Limb (tissue), 2 donors: Measurements from ENCODE around the gene RAP1A.
"Not testable (repeated sequence)": the region's sequence is repeated elsewhere in the genome, so short reads cannot be mapped to it uniquely, and the experiment has no call there.

Experiments
- DNase-seq, 2 donors: peaks; one replicate each; pipeline ENCODE4 v3.0.0-alpha.2; 2016; ENCODE audit errors: extremely low spot score in 2 of 2

RAP1A gene

GRCh38 chr1:111629190-111629954 is 9.8 kb downstream of the RAP1A start:
- no peak for DNase-seq

DNA sequence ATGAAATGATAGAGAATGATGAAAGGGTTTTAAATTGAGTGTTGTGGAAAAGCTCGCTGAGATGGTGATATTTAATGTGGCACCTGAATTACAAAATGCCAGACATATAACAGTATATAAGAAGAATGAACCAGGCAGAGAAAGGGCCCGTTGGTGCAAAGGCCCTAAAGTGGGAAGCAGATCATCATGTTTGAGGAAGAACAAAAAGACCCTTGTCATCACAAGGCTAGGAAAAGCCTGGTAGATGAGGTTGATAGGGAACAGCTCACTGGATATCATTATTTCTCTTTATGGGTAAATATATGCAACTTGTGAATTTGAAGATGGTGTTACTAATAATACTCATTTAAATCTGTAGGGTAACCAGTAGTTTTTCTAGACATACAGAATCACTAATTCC is 11.0 kb downstream of the RAP1A start:
- DNase-seq: no peak

GRCh38 chr1:111631502-111631901 is 11.9 kb downstream of the RAP1A start:
- DNase-seq: no peak

DNA sequence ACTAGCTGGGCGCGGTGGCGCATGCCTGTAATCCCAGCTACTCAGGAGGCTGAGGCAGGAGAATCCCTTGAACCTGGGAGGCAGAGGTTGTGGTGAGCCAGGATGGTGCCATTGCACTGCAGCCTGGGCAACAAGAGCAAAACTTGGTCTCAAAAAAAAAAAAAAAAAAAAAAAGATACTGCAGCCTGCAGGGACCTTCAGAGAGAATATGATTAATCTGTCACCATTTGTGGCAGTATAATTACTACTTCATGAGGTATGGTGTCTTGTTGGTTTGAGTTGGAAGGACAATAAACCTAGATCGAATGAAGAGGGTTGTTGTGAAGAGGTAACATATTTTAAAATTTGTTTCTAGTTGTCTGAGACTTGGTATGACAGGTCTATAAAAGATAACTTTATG is 13.2 kb downstream of the RAP1A start:
- DNase-seq: not testable (repeated sequence)

DNA sequence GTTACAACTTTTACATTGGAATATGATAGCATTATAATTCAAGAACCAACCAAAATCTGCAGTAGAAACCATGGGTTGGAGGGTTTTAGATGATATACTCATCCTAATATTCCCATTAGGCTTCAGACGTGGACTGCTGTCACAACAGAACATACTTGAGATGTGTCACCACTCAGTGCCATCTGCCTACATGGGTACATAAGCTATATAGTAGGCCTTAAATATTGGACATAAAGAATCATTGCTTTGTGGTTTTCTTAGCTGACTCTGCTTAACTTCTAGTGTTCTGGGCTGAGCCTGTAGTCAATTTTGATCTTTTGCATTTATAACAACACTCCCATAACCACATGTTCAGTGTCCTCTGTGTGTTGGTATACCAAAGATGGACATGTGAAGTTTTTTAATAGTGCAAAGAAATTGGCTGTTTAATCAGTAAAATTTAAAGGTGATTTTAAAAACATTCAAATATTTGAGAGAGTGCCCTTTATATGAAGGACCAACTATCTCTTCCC is 14.2 kb downstream of the RAP1A start:
- DNase-seq: no peak

DNA sequence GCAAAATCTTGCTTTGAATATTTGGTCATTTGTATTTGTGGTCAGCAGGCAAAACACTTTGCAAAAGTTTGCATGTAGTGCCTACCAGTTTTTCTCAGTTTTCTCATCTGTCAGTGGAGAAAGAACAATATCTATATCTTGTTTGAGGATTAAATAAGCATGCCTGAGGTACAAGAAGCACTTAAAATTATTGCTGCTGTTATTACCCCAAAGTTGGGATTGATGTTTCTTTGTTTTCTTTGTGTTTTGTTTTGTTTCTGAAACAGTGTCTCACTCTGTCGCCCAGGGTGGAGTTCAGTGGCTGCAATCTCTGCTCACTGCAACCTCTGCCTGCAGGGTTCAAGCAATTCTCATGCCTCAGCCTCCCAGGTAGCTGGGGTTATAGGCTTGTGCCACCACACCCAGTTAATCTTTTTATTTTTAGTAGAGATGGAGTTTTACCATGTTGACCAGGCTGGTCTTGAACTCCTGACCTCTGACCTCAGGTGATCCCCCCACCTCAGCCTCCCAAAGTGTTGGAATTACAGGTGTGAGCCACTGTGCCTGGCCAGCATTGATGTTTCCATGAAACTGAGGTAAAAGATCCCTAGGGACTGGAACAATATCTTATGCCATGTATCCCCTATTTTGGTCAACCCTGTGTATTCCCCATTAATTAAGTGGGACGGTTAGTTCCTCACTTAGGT is 15.9 kb downstream of the RAP1A start:
- no peak for DNase-seq

- DNase-seq: no peak
Measured at GRCh38 chr1:111638320-111638719, 18.7 kb downstream of the RAP1A start.

DNA sequence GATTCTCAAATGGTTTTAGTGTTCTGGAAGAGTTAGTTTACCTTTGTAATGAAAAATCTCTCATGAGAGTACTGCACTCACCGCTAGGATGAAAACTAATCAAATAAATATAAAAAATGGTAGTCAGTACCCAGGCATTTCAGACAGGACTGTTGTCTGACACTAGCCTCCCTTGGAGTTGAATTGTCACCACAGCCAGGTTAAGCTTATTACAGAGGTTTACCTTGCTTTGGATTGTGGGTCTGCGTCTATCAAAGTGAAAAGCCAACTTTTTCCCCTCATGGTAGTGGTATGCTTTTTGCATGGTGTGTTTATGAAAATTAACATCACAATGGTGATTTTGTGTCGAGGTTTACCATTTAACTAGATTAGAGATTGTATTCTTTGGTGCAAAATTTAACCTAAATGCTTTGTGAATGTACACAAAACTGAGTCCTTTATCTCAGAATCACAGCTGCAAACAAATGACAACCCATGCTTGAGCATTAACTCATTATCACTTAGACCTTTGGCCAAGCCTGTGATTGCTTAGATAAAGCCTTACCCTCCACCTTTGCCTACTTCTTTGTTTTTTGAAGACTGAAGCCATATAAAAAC is 20.1 kb downstream of the RAP1A start:
- DNase-seq: no peak

- DNase-seq: no peak
Measured at GRCh38 chr1:111643097-111643496, 23.5 kb downstream of the RAP1A start.

GRCh38 chr1:111643696-111644095 is 24.1 kb downstream of the RAP1A start:
- DNase-seq: no peak

DNA sequence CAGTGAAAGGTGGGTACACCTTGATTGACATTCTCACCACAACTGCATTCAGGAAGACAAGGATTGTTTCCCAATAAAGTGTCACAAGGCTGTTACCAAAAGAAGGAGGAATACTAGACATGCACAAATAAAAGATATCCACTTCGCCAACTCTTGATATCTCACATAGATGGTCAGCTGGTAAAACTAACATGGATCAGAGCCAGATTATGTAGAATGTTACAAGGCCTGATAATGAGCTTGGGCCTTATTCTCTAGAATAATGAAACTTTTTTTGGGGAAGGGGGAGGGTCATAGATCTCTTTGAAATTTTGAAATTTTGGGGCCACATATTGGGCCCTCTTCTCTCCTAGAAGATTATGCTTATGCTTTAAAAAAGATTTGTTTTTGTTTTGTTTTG is 24.9 kb downstream of the RAP1A start:
- no peak for DNase-seq

DNA sequence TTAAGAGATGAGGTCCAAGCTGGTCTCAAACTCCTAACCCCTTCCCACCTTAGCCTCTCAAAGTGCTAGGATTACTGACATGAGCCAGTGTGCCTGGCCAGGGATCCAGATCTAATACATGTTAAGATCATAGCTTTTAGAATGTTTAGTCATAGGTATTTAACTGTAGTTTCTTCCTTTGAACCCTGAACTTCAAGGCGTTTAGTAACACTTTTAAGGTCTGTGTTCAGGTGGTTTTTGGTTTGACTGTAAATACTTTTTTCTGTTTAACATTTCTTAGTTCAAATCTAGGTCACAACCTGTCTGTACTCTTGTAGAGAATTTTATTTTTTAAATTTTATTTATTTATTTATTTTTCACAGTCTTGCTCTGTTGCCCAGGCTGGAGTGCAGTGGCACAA is 28.1 kb downstream of the RAP1A start:
- DNase-seq: no peak

GRCh38 chr1:111648806-111649205 is 29.2 kb downstream of the RAP1A start:
- no peak for DNase-seq

- no peak for DNase-seq
Measured at GRCh38 chr1:111649227-111649626, 29.6 kb downstream of the RAP1A start.

DNA sequence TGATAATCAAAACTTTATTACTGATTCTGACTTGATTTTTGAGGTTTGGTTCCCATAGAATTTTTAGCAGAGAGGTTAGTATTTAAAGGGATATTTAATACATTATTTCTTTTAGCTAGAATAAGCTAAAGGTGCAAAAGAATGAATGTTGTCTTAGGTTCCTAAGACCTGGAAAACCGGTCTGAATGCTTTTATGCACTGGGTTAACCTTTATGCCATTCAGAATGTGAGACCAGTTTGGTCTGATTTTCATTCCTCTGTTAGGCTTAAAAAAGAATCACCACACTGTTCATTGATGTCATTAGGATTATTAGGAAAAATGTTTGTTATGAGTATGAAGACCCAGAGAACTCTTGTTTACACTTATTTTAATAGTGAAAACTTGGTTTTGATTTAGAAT is 30.1 kb downstream of the RAP1A start:
- no peak for DNase-seq

GRCh38 chr1:111653709-111654108 is 34.1 kb downstream of the RAP1A start:
- DNase-seq: no peak

- no peak for DNase-seq
Measured at GRCh38 chr1:111654839-111655238, 35.2 kb downstream of the RAP1A start.

DNA sequence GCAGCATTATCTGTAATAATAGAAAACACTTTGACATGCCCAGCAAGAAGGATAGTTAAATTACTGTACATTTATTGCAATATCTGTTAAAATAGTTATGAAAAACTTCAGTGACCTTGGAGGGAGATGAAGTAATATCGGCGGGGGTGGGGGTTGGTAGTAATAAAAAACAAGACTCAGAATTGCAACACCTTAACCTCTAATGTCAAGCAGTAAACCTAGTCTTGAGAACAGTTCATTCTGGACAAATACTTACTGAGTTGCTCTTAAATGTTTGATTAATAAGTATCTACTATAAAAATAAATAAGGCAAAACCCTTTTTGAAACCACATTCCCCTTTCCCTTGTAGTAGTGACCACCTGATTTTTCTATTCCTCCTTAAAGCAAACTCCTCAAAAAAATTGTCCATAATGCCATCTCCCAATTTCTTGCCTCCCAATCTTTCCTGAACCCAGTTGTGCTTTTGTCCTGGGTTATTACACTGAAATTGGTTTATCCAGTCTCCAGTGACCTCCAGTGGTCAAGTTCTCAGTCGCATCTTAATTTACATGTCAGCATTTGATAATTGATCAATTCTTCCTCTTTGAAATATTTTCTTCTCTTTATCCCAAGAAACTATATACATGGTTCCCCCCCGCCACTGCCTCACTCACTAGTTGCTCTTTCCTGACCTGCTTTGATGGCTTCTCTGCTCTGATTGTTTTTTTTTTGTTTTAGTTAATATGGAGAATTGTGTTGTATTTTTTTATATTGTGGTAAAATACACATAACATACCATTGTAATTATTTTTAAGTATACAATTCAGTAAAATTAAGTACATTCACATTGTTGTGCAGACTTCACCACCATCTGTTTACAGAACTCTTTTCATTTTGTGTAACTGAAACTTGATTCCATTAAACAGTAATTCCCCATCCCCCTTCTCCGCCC is 36.8 kb downstream of the RAP1A start:
- peak in 1 of 2 donors; percentile 22 for DNase-seq

- DNase-seq: no peak
Measured at GRCh38 chr1:111658622-111659021, 39.0 kb downstream of the RAP1A start.

GRCh38 chr1:111660204-111661150 is 40.9 kb downstream of the RAP1A start:
- DNase-seq: no peak
